ENCODE results near the gene FAM32A.

Gene FAM32A

GRCh38 chr19:16154557-16154956 is 30.7 kb upstream of the FAM32A start:
- ChIA-PET POLR2A (no interaction called here), CTCF (no interaction called here)
- no peak for DNase-seq (ENCODE audit: extremely low spot score)
- TF ChIP-seq FOXA1 (IDR thresholded peaks at IDR 0.05) = no peak
- TF ChIP-seq LEF1 (IDR thresholded peaks at IDR 0.05; ENCODE audit: borderline replicate concordance) = no peak
- no peak for TF ChIP-seq SP1 (IDR thresholded peaks at IDR 0.05)
- no peak for TF ChIP-seq L3MBTL2 (conservative IDR thresholded peaks at IDR 0.05)
- no peak for TF ChIP-seq SUZ12 (IDR thresholded peaks at IDR 0.05)
- TF ChIP-seq NFRKB (IDR thresholded peaks at IDR 0.05) = no peak
- TF ChIP-seq PKNOX1 (IDR thresholded peaks at IDR 0.05) = no peak
- no peak for TF ChIP-seq HDGF (IDR thresholded peaks at IDR 0.05; ENCODE audit: borderline replicate concordance)
- TF ChIP-seq CTBP1 (IDR thresholded peaks at IDR 0.05; ENCODE audit: borderline replicate concordance) = no peak
- TF ChIP-seq ARNT (IDR thresholded peaks at IDR 0.05) = no peak
- TF ChIP-seq TARDBP (IDR thresholded peaks at IDR 0.05) = no peak

- ChIA-PET POLR2A (no interaction called here), CTCF (no interaction called here)
- DNase-seq (ENCODE audit: extremely low spot score) = no peak
- TF ChIP-seq ARNT (IDR thresholded peaks at IDR 0.05) (no peak), SP1 (IDR thresholded peaks at IDR 0.05) (no peak), LEF1 (IDR thresholded peaks at IDR 0.05; ENCODE audit: borderline replicate concordance) (no peak), FOXA1 (IDR thresholded peaks at IDR 0.05) (no peak), ELF4 (IDR thresholded peaks at IDR 0.05) (no peak), HDGF (IDR thresholded peaks at IDR 0.05; ENCODE audit: borderline replicate concordance) (no peak), FOXM1 (IDR thresholded peaks at IDR 0.05; ENCODE audit: borderline replicate concordance) (no peak), CTBP1 (IDR thresholded peaks at IDR 0.05; ENCODE audit: borderline replicate concordance) (no peak), PKNOX1 (IDR thresholded peaks at IDR 0.05) (no peak), ZNF384 (IDR thresholded peaks at IDR 0.05) (no peak), NFRKB (IDR thresholded peaks at IDR 0.05) (no peak), L3MBTL2 (conservative IDR thresholded peaks at IDR 0.05) (no peak), TARDBP (IDR thresholded peaks at IDR 0.05) (no peak), FOXK2 (IDR thresholded peaks at IDR 0.05) (no peak)
These were observed 30.1 kb upstream of the FAM32A start for GRCh38 chr19:16155128-16155527.

- TF ChIP-seq NFRKB (IDR thresholded peaks at IDR 0.05) (no peak), BHLHE40 (IDR thresholded peaks at IDR 0.05; ENCODE audit: borderline replicate concordance) (no peak), PKNOX1 (IDR thresholded peaks at IDR 0.05) (no peak), FOXK2 (IDR thresholded peaks at IDR 0.05) (no peak), SUZ12 (IDR thresholded peaks at IDR 0.05) (no peak), LEF1 (IDR thresholded peaks at IDR 0.05; ENCODE audit: borderline replicate concordance) (no peak), FOXA1 (IDR thresholded peaks at IDR 0.05) (no peak), ZNF384 (IDR thresholded peaks at IDR 0.05) (no peak), L3MBTL2 (conservative IDR thresholded peaks at IDR 0.05) (no peak), ARNT (IDR thresholded peaks at IDR 0.05) (no peak), CTBP1 (IDR thresholded peaks at IDR 0.05; ENCODE audit: borderline replicate concordance) (no peak), ELF4 (IDR thresholded peaks at IDR 0.05) (no peak), SP1 (IDR thresholded peaks at IDR 0.05) (no peak)
- POLR2A ChIA-PET = interaction anchor here (0.6 kb wide), 1 partner anchor 9 kb away, joined by 4 read pairs; no protein-coding TSS in a partner anchor
- CTCF ChIA-PET = no interaction called here
- no peak for DNase-seq (ENCODE audit: extremely low spot score)
These were observed 28.3 kb upstream of the FAM32A start for GRCh38 chr19:16156904-16157303.

GRCh38 chr19:16157601-16158000 is 27.6 kb upstream of the FAM32A start:
- ChIA-PET CTCF (no interaction called here), POLR2A (no interaction called here)
- no peak for DNase-seq (ENCODE audit: extremely low spot score)
- no peak for TF ChIP-seq FOXK2 (IDR thresholded peaks at IDR 0.05)
- TF ChIP-seq ARNT (IDR thresholded peaks at IDR 0.05) = no peak
- TF ChIP-seq FOXA1 (IDR thresholded peaks at IDR 0.05) = no peak
- TF ChIP-seq CTBP1 (IDR thresholded peaks at IDR 0.05; ENCODE audit: borderline replicate concordance) = no peak
- no peak for TF ChIP-seq BHLHE40 (IDR thresholded peaks at IDR 0.05; ENCODE audit: borderline replicate concordance)
- no peak for TF ChIP-seq FOXM1 (IDR thresholded peaks at IDR 0.05; ENCODE audit: borderline replicate concordance)
- no peak for TF ChIP-seq LEF1 (IDR thresholded peaks at IDR 0.05; ENCODE audit: borderline replicate concordance)
- no peak for TF ChIP-seq SP1 (IDR thresholded peaks at IDR 0.05)

GRCh38 chr19:16159655-16160054 is 25.6 kb upstream of the FAM32A start:
- ChIA-PET CTCF (no interaction called here), POLR2A (no interaction called here)
- DNase-seq (ENCODE audit: extremely low spot score) = no peak
- TF ChIP-seq ZNF384 (IDR thresholded peaks at IDR 0.05) = no peak
- TF ChIP-seq SP1 (IDR thresholded peaks at IDR 0.05) = no peak
- TF ChIP-seq FOXK2 (IDR thresholded peaks at IDR 0.05) = no peak
- TF ChIP-seq PKNOX1 (IDR thresholded peaks at IDR 0.05) = no peak
- TF ChIP-seq FOXM1 (IDR thresholded peaks at IDR 0.05; ENCODE audit: borderline replicate concordance) = no peak
- no peak for TF ChIP-seq LEF1 (IDR thresholded peaks at IDR 0.05; ENCODE audit: borderline replicate concordance)
- TF ChIP-seq SUZ12 (IDR thresholded peaks at IDR 0.05) = no peak
- no peak for TF ChIP-seq NFRKB (IDR thresholded peaks at IDR 0.05)
- TF ChIP-seq BHLHE40 (IDR thresholded peaks at IDR 0.05; ENCODE audit: borderline replicate concordance) = no peak
- no peak for TF ChIP-seq CTBP1 (IDR thresholded peaks at IDR 0.05; ENCODE audit: borderline replicate concordance)
- TF ChIP-seq TARDBP (IDR thresholded peaks at IDR 0.05) = no peak
- TF ChIP-seq L3MBTL2 (conservative IDR thresholded peaks at IDR 0.05) = no peak

GRCh38 chr19:16160445-16160942 is 24.7 kb upstream of the FAM32A start:
- ChIA-PET POLR2A (no interaction called here), CTCF (no interaction called here)
- TF ChIP-seq LEF1 (IDR thresholded peaks at IDR 0.05; ENCODE audit: borderline replicate concordance) = no peak
- no peak for TF ChIP-seq FOXK2 (IDR thresholded peaks at IDR 0.05)
- no peak for TF ChIP-seq BHLHE40 (IDR thresholded peaks at IDR 0.05; ENCODE audit: borderline replicate concordance)
- TF ChIP-seq CTBP1 (IDR thresholded peaks at IDR 0.05; ENCODE audit: borderline replicate concordance) = no peak
- no peak for TF ChIP-seq FOXA1 (IDR thresholded peaks at IDR 0.05)
- no peak for TF ChIP-seq ELF4 (IDR thresholded peaks at IDR 0.05)
- no peak for TF ChIP-seq SUZ12 (IDR thresholded peaks at IDR 0.05)
- TF ChIP-seq HDGF (IDR thresholded peaks at IDR 0.05; ENCODE audit: borderline replicate concordance) = no peak
- TF ChIP-seq ZNF384 (IDR thresholded peaks at IDR 0.05) = no peak
- no peak for TF ChIP-seq L3MBTL2 (conservative IDR thresholded peaks at IDR 0.05)
- no peak for TF ChIP-seq ARNT (IDR thresholded peaks at IDR 0.05)
- DNase-seq (ENCODE audit: extremely low spot score) = no peak

Data from HEK293T (cell line).